Measurements from ENCODE around the gene NMBR. TPM values are rescaled to one million over a fixed set of nuclear protein-coding genes. Genes with fewer than 3 reads are reported as not detected.
A peak's percentile ranks its signal among the peaks of the same experiment; 100 is the strongest.
"Not testable (repeated sequence)": the region's sequence is repeated elsewhere in the genome, so short reads cannot be mapped to it uniquely, and the experiment has no call there.

Gene NMBR
- total RNA-seq, 1 donor from 2014 or later = not detected

DNA sequence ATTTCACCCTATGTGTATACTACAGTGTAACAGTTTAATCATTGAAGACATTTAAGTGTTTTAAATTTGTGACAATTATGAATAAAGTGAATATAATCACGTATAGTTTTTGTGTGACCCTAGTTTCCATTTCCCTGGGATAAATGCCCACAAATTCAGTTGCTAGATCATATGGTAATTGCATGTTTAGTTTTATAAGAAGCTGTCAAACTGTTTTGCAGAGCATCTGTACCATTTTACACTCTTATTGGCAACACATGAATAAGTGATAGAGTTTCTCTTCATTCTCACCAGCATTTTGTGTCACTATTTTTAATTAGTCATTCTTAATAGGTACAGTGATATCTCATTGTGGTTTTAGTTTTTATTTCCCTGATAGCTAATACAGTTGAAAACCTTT, 7.4 kb upstream of the NMBR start:
- no peak for DNase-seq

- no peak for DNase-seq
Measured at GRCh38 chr6:142153196-142153595, 6.3 kb upstream of the NMBR start.

- no peak for DNase-seq
Measured at GRCh38 chr6:142152746-142153145, 5.8 kb upstream of the NMBR start.

- DNase-seq = not testable (repeated sequence)
Measured at GRCh38 chr6:142141531-142141930, 5.4 kb downstream of the NMBR start.

GRCh38 chr6:142138876-142139275, 8.0 kb downstream of the NMBR start:
- no peak for DNase-seq

- no peak for DNase-seq
Measured at GRCh38 chr6:142132625-142133024, 14.3 kb downstream of the NMBR start, which contains the start of gene GJE1. GJE1 (plus strand) TSS chr6:142132925; CDS start chr6:142133159, 234 bp downstream.

GRCh38 chr6:142130814-142131213, 16.1 kb downstream of the NMBR start:
- DNase-seq = no peak

DNA sequence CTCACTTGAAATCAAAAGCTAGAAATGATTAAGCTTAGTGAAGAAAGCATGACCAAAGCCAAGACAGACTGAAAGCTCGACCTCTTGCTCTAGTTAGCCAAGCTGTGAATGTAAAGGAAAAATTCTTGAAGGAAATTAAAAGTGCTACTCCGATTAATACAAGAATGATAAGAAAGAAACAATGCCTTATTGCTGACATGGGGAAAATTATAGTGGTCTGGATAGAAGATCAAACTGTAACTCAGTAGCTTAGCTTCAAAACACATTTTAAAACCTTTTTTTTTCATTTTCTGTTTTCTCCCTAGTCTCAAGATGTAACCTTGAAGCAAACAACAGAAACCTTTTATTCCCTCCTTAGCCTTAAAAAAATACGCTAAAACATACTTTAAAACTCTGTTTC, 25.6 kb downstream of the NMBR start:
- DNase-seq = no peak

DNA sequence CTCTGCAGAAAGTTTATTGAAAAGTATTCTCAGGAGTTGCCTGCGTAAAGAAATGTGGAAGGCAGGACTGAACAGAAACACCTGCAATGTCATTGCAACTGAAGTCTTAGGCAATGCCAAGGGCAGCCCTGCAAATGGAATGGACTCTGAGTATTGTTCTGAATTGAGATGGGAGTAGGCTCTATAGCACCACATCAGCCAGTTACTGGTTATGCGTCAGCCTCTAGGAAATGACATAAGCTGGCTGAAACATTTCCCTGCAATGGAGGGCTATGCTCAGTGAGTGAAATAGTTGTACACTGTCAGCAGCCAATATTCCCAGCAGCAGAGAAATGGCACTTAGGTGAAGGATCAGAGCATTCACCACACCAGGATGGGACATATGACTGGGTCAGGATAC, 28.0 kb downstream of the NMBR start:
- no peak for DNase-seq

DNA sequence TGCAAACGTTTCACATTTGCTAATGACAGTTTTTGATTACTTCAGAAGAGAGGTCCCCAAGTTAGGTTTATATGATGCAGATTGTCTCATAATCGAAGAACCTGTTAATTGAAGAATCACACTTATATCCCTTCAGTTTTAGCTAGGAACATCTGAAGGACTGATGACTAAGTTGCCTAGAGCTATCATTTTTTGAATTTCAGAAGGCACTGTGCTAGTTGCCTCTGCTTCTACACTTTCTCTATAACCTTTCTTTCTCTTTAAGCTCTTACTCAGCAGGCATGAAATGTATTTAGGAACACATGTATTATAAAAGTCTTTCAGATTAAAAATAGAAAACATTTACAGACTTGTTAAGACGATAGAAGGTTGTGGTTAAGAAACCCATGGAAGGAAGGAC, 28.6 kb downstream of the NMBR start:
- no peak for DNase-seq

DNA sequence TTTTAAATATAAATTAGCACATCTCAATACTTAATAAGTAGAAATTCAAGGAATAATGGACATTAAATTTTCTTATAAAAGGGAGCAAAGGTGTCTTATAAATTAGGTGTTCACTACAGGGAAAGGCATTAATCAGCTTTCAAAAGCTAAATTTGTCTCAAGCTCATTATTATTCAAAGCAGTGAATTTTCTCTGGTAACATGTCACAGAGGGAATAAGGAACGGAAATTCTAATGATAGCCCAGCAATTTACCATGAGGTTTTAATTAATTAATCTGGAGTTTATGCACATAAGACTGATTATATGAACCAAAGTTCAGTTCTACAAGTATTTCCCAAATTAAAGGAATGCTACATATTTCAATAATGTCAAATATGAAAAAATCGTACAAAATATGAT, 29.6 kb downstream of the NMBR start:
- no peak for DNase-seq

GRCh38 chr6:142112451-142113061, 34.4 kb downstream of the NMBR start:
- DNase-seq = peak; percentile 86

GRCh38 chr6:142110820-142111219, 36.1 kb downstream of the NMBR start:
- not testable (repeated sequence) for DNase-seq

GRCh38 chr6:142104820-142105219, 42.1 kb downstream of the NMBR start:
- DNase-seq = not testable (repeated sequence)

- DNase-seq = peak; percentile 43
Measured at GRCh38 chr6:142088858-142089216, 58.1 kb downstream of the NMBR start.

DNA sequence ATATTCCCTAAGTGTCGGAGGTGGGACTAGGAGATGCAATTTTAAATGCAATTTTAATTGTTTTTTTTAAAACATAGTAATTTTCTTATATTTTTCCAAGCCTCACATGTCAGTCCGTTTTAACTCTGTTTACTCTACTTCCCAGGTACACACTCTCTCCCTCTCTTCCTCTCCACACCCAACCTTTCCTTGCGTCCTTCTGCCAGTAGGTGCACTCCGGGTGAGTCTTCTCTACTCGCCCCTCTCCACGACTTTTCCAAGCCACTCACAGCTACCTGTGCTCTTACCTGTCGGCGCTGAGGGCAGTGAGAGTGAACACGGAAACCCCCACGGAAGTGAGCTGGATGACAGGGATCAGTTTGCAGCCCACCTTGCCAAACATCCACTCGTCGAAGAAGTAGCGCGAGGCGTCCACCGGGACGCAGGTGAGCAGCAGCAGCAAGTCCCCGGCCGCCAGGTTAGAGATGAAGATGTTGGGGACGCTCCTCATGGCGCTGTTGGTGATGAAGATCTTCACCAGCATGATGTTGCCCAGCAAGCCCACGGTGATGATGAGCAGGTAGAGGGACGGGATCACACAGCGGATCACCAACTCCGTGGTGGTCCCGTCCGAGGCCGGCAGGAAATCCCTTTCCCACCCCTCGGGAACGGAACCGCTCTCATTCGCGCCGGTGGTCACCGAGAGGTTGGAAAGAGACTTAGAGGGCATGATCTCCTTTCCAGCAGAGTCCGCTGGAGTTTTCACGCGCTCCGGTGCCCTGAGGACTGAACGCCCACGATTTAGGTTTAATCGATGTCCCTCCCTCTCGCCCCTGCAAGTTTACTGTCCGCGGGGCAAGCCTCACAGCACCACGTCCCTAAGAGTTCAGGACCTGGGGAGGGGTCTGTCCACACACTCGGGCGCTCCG, 58.7 kb downstream of the NMBR start:
- no peak for DNase-seq

DNA sequence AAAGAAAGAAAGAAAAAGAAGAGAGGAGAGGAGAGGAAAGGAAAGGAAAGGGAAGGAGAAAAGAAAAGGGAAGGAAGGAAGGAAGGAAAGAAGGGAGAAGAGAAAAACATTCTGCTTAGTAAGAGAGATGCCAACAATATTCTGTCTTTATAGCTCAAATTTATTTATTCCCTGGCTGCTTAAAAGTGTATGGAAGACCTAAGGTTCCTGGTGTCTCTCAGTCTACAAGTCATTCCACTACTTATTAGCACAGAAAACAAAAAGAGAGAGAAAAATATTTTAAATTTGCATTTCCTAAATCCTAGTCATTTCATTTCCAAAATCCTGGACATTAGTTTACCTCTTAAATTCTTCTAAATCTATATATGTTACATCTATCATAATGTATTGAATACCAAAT, 67.8 kb downstream of the NMBR start:
- DNase-seq = no peak

- DNase-seq = no peak
Measured at GRCh38 chr6:142075516-142076101, 71.3 kb downstream of the NMBR start.

DNA sequence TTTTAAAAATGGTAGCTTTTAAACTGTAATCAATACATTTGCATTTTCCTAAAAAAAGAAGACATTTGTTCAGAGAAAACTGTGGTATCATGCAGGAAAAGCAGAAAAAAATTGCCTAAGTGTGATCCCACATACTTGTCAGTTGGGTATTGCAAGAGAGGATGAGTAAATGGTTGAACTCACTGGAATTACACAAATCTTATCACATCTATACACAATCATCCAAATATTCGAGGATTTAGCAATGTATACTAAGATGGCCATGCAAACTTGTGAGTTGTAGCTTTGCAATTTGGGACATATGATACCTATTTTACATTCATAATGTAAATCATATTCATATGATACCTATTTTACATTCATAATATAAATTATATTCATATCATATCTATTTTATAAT, 72.4 kb downstream of the NMBR start:
- DNase-seq = no peak

- no peak for DNase-seq
Measured at GRCh38 chr6:142071981-142072380, 74.9 kb downstream of the NMBR start.

DNA sequence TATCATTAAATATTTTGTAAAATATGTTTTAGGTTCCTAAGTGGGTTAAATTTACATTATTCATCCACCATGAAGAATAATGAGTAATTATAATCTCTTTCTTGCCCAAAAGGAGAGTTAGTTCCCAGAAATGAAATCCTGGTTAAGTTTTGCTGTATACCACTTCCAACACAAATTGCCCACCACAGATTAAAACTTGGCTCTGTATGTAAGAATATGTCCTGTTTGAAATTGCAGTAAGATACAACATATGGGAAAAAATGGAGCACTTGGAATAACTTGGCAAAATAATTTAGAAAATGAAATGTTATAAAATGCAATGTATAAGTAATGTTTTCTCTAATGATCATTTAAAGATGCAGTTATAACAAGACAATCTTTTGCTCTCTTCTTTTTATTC, 78.5 kb downstream of the NMBR start:
- no peak for DNase-seq

- DNase-seq = not testable (repeated sequence)
Measured at GRCh38 chr6:142062861-142063260, 84.1 kb downstream of the NMBR start.

DNA sequence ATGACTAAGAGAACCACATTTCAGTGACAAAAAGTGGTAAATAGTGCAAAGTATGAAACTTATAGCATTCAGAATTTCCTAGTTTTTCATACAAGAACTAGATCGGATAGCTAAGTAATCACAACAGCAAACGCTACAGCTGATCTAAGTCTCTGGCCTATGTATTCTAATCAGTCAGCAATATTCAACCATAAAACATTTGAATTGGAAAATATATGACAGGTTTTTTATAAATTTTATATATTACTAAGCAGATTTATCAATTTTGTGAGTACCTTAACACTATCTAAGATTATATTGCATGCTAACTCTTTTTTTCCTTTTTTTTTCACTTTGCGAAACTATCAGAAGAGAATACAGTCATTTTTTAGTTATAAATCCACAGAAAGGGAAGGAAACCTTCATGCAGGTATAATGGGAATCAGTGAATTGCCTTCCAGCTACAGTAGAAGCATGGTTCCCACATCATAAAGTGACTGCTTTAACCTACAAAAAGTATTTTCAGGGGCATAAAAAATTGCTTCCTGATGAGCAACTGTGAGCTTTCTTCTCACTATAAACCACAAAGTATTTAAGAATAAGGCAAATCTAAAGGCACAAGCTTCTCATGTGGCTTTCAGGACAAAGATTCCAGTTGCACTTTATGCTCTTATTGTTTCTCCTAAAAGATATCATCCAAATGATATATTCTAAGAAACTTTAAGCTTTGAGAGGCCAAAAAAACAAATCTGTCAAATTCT, 88.2 kb downstream of the NMBR start:
- no peak for DNase-seq
